GM12801 (cell line): ENCODE results near the gene GOLGA5.

Experiments used
- TF ChIP-seq, protein P1 (sequence below): IDR thresholded peaks from one replicate; pipeline ENCODE4 v1.5.1; 2011; ENCODE audit warnings: control low read depth; ENCODE audit not compliant: insufficient read length; ENCODE audit errors: extremely low read depth

GOLGA5 gene

DNA sequence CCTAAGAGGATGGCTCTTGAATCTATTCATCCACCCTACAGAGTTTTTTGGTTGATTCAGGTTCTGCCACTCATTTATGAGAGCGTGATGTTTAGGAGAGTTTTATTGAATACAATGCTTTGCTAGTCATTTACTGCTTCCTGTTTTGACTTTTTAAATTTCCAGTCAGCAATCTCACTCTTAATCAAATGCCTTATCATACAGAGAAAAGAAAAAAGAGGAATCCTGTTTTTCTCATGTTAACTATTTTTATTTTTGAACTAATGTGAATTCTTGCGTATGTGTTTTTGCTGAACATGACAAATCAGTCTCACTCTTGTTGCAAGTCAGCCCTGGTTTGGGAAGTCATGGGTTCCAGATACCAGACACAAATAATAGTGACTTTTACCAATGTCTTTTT is 23.6 kb upstream of the GOLGA5 start:
- TF ChIP-seq, protein P1, sequence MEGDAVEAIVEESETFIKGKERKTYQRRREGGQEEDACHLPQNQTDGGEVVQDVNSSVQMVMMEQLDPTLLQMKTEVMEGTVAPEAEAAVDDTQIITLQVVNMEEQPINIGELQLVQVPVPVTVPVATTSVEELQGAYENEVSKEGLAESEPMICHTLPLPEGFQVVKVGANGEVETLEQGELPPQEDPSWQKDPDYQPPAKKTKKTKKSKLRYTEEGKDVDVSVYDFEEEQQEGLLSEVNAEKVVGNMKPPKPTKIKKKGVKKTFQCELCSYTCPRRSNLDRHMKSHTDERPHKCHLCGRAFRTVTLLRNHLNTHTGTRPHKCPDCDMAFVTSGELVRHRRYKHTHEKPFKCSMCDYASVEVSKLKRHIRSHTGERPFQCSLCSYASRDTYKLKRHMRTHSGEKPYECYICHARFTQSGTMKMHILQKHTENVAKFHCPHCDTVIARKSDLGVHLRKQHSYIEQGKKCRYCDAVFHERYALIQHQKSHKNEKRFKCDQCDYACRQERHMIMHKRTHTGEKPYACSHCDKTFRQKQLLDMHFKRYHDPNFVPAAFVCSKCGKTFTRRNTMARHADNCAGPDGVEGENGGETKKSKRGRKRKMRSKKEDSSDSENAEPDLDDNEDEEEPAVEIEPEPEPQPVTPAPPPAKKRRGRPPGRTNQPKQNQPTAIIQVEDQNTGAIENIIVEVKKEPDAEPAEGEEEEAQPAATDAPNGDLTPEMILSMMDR = no peak

DNA sequence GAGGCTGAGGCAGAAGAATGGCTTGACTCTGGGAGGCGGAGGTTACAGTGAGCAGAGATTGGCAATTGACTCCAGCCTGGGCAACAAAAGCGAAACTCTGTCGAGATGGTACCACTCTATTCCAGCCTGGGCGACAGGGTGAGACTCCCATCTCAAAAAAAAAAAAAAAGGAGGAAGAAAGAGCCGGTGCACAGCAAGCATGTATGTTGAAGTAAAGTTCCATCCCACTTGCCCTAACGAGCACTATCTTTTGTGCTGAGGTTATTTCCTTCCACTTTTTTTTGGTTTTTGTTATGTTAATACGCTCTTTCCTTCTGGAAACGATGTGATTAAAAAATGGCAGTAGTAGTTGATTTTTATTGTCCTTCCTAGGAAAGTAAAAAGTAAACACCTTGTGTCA is 19.5 kb upstream of the GOLGA5 start:
- TF ChIP-seq, protein P1 = no peak

DNA sequence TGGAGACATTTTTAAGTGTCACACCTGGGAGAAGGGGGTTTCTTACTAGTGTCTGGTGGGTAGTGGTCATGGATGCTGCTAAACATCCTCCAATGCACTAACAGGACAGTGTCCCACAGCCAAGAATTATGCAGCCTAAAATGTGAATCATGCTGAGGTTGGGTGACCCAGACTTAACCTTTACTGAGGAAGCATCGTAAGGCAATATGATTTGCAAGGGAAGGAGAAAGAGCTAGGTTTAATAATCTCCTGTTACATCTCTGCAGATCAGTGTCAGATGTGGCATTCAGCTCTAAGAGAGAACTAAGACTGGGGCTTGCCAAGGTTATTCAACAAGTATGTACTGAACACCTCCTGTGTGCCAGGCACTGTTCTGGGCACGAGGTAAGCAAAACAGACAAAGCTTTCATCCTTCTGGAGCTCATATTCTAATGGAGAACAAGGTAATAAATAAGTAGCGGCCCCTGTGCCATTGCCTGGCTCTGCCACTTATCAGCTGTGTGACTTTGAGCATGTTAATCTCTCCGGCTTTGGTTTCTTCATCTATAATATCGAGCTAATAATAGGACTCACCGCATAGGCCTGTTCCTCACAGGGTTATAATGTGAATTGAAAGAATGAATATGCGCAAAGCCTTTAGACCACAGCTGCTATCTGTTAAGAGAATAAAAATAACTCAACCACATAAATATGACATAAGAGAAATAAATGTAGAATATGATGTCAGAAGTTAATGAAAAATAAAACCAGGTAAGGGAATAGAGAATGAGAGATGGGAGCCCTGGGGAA is 13.5 kb upstream of the GOLGA5 start:
- TF ChIP-seq, protein P1 = no peak

DNA sequence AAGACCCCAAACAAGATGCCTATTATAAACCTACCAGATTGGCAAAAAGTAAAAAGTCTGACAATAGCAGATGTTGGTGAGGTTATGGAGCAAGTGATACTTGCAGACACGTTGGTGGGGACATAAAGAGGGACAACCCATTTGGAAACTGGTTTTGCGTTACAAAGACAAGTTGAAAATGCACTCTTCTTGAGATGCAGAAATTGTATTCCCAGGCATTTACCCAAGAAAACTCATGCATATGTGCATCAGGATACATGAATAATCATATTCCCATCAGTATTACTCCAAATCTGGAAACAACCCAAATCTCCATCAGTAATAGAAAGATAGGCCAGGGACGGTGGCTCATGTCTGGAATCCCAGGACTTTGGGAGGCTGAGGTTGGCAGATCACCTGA is 12.8 kb upstream of the GOLGA5 start:
- TF ChIP-seq, protein P1 = no peak

DNA sequence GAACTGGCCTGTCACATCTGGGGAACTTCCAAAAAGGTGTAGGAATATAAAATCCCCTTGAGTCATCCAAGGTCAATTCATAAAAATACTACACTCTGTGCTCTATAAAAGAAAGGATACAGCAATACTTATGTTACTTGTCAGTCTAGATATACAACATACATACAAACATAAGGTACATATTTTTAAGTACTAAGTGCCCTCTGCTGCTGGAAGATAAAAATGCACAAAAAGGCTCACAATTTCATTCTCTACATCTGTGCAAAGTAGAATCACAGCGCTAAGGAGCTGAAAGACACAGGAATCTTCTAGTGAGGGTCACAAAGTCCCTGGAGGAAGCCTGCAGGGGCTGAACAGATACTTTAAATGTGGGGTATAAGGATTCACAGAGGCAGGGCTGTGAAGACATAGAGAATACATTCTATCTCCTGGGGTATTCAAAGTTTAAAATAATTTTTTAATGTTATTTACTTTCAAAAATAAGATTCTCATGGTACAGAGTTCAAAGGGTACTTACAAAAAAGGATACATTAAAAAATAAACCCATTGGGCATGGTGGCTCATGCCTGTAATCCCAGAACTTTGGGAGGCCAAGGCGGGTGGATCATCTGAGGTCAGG is 10.2 kb upstream of the GOLGA5 start:
- TF ChIP-seq, protein P1 = no peak

DNA sequence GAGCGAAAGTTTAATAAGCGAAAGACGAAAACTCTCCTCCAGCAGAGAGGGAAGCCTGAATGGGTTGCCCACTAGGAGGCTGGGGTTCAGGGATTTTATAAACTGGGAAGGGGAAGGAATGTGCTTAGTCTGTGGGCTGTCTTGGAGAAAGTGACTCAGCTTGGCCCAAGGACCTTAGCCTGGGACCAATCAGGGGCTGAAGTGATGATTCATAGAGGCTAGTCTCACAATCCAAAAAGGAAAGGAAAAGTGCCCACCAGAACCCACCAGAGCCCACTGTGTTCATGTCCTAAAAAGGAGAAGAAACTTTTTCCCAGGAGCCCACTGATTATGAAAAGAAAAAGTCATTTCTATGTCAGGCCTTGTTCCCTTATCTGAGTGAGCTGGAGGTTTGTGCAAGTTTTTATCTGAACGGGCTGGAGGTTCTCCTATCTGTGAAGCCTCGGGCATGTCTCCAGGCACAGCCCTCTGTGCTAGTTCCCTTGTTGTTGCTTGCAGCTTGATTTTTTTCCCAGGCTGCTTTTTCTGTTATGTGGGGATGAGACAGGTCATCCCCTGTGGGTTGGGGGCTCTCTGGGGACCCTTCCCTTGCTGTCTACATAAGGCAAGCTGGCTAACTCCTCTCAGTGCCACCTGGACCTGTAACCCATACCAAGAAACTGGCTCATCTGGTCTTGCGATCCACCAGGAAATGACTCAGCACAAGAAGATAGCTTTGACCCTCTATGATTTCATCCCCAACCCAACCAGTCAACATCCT is 8.3 kb upstream of the GOLGA5 start:
- TF ChIP-seq, protein P1 = no peak

DNA sequence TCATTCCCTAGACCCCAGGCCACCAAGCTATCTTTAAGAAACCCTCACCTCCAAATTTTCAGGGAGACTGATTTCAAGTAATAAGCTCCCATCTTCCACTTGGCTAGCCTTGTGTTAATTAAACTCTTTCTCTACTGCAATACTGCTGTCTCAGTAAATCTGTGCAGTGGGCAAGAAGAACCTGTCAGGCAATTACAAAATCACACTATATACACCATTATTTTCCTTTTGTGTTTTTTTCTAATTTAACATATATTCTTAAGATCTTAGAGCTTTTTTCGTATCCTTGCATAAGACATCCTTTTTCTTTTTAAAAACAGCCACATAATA is 7.7 kb upstream of the GOLGA5 start:
- TF ChIP-seq, protein P1 = no peak
